Liver (tissue), 9 donors: ENCODE measurements around the gene GMEB1. TPM values are rescaled to one million over a fixed set of nuclear protein-coding genes. Genes with fewer than 3 reads are reported as not detected.

Experiments used
- DNase-seq: peaks from one replicate; pipeline ENCODE4 v3.0.0-alpha.2; 2017; ENCODE audit warnings: low spot score
- H3K27ac ChIP-seq, 2 donors: one replicate each; pipeline ENCODE4 v1.7.0; 2013; ENCODE audit warnings: inconsistent platforms in 2 of 2, low read length in 2 of 2, control low read depth in 1 of 2, low read depth in 1 of 2, mild to moderate bottlenecking in 1 of 2
- H3K27me3 ChIP-seq, 4 donors: one replicate each; pipeline versions ENCODE4 v1.6.1 to v1.7.0; 2013; ENCODE audit warnings: low read length in 3 of 4, inconsistent platforms in 1 of 4, mild to moderate bottlenecking in 1 of 4, moderate library complexity in 1 of 4; ENCODE audit not compliant: control insufficient read depth in 4 of 4, insufficient read depth in 4 of 4
- H3K36me3 ChIP-seq, 4 donors: one replicate each; pipeline versions ENCODE4 v1.6.1 to v1.7.0; 2013; ENCODE audit warnings: low read length in 3 of 4, mild to moderate bottlenecking in 3 of 4, low read depth in 1 of 4, moderate library complexity in 1 of 4; ENCODE audit not compliant: control insufficient read depth in 4 of 4, insufficient read depth in 3 of 4
- H3K4me1 ChIP-seq, 4 donors: one replicate each; pipeline versions ENCODE4 v1.6.1 to v1.7.0; 2013; ENCODE audit warnings: low read length in 3 of 4, mild to moderate bottlenecking in 3 of 4, moderate library complexity in 1 of 4; ENCODE audit not compliant: control insufficient read depth in 4 of 4, insufficient read depth in 4 of 4
- H3K4me3 ChIP-seq, 3 donors: one replicate each; pipeline versions ENCODE4 v1.6.1 to v1.7.0; 2013; ENCODE audit warnings: low read length in 3 of 3, control low read depth in 1 of 3, low read depth in 1 of 3, mild to moderate bottlenecking in 1 of 3
- H3K9ac ChIP-seq, 2 donors: one replicate each; pipeline ENCODE4 v1.7.0; 2013; ENCODE audit warnings: low read length in 2 of 2, mild to moderate bottlenecking in 2 of 2, moderate library complexity in 2 of 2, control low read depth in 1 of 2, low read depth in 1 of 2
- H3K9me3 ChIP-seq, 4 donors: one replicate each; pipeline versions ENCODE4 v1.6.1 to v1.7.0; 2013; ENCODE audit warnings: low read length in 3 of 4; ENCODE audit not compliant: control insufficient read depth in 4 of 4
- EGR1 ChIP-seq, 2 donors: IDR thresholded peaks; 2 replicates each; pipeline ENCODE4 v1.6.1; 2016 to 2018; ENCODE audit warnings: antibody characterized with exemption in 2 of 2, low read depth in 2 of 2
- FOXA1 ChIP-seq: IDR thresholded peaks from 2 replicates; pipeline ENCODE4 v1.6.1; 2016; ENCODE audit warnings: antibody characterized with exemption
- FOXA2 ChIP-seq: IDR thresholded peaks from 2 replicates; pipeline ENCODE4 v1.6.1; 2016; ENCODE audit warnings: antibody characterized with exemption
- GABPA ChIP-seq, 2 donors: IDR thresholded peaks in 1 of 2; conservative IDR thresholded peaks in 1 of 2; 2 replicates each; pipeline ENCODE4 v1.6.1; 2016; ENCODE audit warnings: antibody characterized with exemption in 2 of 2, mild to moderate bottlenecking in 1 of 2, moderate library complexity in 1 of 2
- HNF4A ChIP-seq, 2 donors: conservative IDR thresholded peaks; 2 replicates each; pipeline ENCODE4 v1.6.1; 2016; ENCODE audit warnings: antibody characterized with exemption in 2 of 2, mild to moderate bottlenecking in 2 of 2
- HNF4G ChIP-seq: IDR thresholded peaks from 2 replicates; pipeline ENCODE4 v1.6.1; 2016; ENCODE audit warnings: antibody characterized with exemption
- JUND ChIP-seq, 2 donors: IDR thresholded peaks; 2 replicates each; pipeline ENCODE4 v1.6.1; 2016; ENCODE audit warnings: antibody characterized with exemption in 2 of 2
- NR2F2 ChIP-seq: IDR thresholded peaks from 2 replicates; pipeline ENCODE4 v1.6.1; 2016; ENCODE audit warnings: antibody characterized with exemption
- RAD21 ChIP-seq, 2 donors: IDR thresholded peaks; 2 replicates each; pipeline ENCODE4 v1.6.1; 2016; ENCODE audit warnings: antibody characterized with exemption in 2 of 2, mild to moderate bottlenecking in 2 of 2
- RXRA ChIP-seq, 2 donors: IDR thresholded peaks; 2 replicates each; pipeline ENCODE4 v1.6.1; 2017 to 2018; ENCODE audit warnings: antibody characterized with exemption in 2 of 2, mild to moderate bottlenecking in 1 of 2
- SP1 ChIP-seq: IDR thresholded peaks from 2 replicates; pipeline ENCODE4 v1.6.1; 2018; ENCODE audit warnings: antibody characterized with exemption, mild to moderate bottlenecking
- TAF1 ChIP-seq: conservative IDR thresholded peaks from 2 replicates; pipeline ENCODE4 v1.6.1; 2016; ENCODE audit warnings: antibody characterized with exemption, mild to moderate bottlenecking
- YY1 ChIP-seq: IDR thresholded peaks from 2 replicates; pipeline ENCODE4 v1.6.1; 2016; ENCODE audit warnings: antibody characterized with exemption, mild to moderate bottlenecking
- WGBS: extraction: QIAGEN DNeasy Blood & Tissue Kit; methylation state at CpG from one replicate; pipeline ENCODE4 v1.1.7; 2013; 5-methylcytosine and 5-hydroxymethylcytosine counted together
- polyA plus RNA-seq, 2 donors: library from polyadenylated mRNA; stranded (reverse) in 1 of 2; unstranded in 1 of 2; fragments of 200-250 nt in 1 of 2; fragments of >200 nt in 1 of 2; fragmentation: Nextera tagmentation in 1 of 2; extraction: Ambion mirVana in 1 of 2; gene quantifications; one replicate each; pipeline versions ENCODE4 v1.2.1 to v1.2.3, GENCODE V29; 2013 to 2015
- total RNA-seq, 2 donors: library from RNA; depleted of rRNA; stranded (reverse); fragments of >200 nt; gene quantifications; one replicate each; pipeline ENCODE4 v1.2.3, GENCODE V29; 2014
- TF ChIP-seq, protein P1 (sequence below): IDR thresholded peaks from 2 replicates; pipeline ENCODE4 v1.6.1; 2016; ENCODE audit warnings: antibody characterized with exemption
- TF ChIP-seq, protein P2 (sequence below): fragments of 150-350 bp; IDR thresholded peaks from 2 replicates; pipeline ENCODE4 v1.5.1; 2017; ENCODE audit warnings: improper control_type of control experiment, low read depth, low read length; ENCODE audit not compliant: missing input control
- TF ChIP-seq, protein P3 (sequence below): IDR thresholded peaks from 2 replicates; pipeline ENCODE4 v1.6.1; 2016; ENCODE audit warnings: antibody characterized with exemption, mild to moderate bottlenecking
- TF ChIP-seq, protein P4 (sequence below): IDR thresholded peaks from 2 replicates; pipeline ENCODE4 v1.6.1; 2016; ENCODE audit warnings: antibody characterized with exemption
- TF ChIP-seq, protein P5 (sequence below): IDR thresholded peaks from 2 replicates; pipeline ENCODE4 v1.6.1; 2016; ENCODE audit warnings: antibody characterized with exemption
- donor health status: healthy.
- donor health status: healthy.
- donor health status: healthy.
- donor health status: healthy.
- donor health status: healthy.

The GMEB1 gene
- total and polyA plus RNA-seq, 4 donors: 1.8 to 6.1 (median 3.8) TPM

DNA sequence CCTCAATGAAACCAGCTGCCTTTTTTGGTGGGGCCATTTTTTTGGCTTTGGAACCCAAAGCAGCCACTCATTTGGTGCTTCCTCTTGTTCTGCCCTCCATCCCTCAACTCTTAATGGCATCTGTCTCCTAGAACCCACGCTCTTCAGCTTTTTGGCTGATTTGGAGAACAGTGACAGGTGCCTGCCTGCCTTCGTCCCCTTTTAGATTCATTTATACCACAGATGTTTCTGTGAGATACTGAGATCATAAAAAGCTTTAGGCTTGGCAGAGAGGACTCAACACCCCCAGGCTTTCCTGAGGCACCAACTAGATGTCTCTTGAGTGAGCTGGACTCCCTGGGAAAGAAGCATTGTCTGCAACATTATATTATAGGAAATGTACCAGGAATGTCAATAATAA is 47.8 kb downstream of the GMEB1 start (continued):
- no peak for TF ChIP-seq YY1
- TF ChIP-seq SP1: no peak
- no peak for TF ChIP-seq NR2F2
- no peak for TF ChIP-seq TAF1
- TF ChIP-seq, protein P1, sequence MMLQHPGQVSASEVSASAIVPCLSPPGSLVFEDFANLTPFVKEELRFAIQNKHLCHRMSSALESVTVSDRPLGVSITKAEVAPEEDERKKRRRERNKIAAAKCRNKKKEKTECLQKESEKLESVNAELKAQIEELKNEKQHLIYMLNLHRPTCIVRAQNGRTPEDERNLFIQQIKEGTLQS: no peak
- TF ChIP-seq RAD21 (IDR thresholded peaks at IDR 0.05): no peak
- TF ChIP-seq HNF4A (conservative IDR thresholded peaks at IDR 0.05): no peak
- TF ChIP-seq, protein P2, sequence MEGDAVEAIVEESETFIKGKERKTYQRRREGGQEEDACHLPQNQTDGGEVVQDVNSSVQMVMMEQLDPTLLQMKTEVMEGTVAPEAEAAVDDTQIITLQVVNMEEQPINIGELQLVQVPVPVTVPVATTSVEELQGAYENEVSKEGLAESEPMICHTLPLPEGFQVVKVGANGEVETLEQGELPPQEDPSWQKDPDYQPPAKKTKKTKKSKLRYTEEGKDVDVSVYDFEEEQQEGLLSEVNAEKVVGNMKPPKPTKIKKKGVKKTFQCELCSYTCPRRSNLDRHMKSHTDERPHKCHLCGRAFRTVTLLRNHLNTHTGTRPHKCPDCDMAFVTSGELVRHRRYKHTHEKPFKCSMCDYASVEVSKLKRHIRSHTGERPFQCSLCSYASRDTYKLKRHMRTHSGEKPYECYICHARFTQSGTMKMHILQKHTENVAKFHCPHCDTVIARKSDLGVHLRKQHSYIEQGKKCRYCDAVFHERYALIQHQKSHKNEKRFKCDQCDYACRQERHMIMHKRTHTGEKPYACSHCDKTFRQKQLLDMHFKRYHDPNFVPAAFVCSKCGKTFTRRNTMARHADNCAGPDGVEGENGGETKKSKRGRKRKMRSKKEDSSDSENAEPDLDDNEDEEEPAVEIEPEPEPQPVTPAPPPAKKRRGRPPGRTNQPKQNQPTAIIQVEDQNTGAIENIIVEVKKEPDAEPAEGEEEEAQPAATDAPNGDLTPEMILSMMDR: no peak
- no peak for TF ChIP-seq FOXA2

DNA sequence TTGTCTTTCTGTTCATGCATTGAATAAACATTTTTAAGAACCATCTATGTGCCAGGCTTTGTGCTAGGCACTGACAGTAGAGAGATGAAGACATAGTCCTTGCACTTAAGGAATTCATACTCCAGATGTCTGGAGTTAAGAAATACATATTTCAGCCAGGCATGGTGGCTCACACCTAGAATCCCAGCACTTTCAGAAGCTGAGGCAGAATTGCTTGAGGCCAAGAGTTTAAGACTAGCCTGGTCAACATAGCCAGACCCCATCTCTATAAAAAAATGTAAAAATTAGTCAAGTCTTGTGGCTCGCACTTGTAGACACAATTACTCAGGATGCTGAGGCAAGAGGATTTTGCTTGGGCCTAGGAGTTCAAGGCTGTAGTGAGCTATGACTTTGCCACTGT is 49.6 kb downstream of the GMEB1 start:
- Histone ChIP-seq H3K36me3 (peaks cover 0 to 17% (median 10%) of the 10 kb centered on the region in 4 donors), H3K9me3 (no peaks in the 10 kb centered on the region), H3K27me3 (no peaks in the 10 kb centered on the region), H3K4me1 (no peaks in the 10 kb centered on the region), H3K4me3 (no peak overlapping the region), H3K27ac (no peak overlapping the region), H3K9ac (no peak overlapping the region)
- WGBS: 100% methylated on average over 1 of the region's 1 CpG
- DNase-seq: no peak
- TF ChIP-seq JUND (IDR thresholded peaks at IDR 0.05): no peak
- no peak for TF ChIP-seq YY1

DNA sequence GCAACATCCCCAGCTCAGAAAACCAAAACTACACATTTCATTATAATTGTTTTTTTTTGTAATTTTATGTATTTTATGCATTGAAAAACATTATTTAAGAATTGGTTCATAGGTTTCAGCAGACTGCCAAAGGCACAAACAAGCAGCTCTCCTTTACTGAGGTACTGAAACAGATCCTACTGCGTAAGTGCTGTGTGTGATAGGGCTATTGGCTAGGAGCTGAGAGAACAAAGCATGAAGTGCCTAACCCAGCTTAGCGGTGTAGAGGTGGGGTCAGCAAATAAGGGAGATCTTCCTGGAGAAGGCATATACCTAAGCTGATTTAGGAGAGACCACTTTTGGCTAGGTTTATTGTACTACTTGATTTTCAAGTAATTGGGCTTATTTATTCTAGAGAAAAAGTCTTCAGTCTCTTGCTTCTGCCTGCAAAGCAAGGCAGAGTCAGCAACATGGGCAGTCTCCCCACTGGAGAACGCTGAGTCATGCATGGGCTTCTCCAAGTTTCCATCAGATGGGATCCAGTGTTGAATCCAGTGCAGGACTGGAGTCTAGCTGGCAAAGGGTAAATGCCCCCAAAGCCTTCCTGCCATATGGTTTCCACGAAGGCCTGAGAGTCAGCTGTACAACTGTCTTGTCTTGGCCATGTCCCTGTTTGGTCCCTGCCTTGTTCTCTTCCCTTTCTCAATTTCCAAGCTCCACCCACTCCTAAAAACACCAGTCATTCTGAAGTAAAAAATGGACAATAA is 50.2 kb downstream of the GMEB1 start:
- no peak overlapping the region for H3K9ac ChIP-seq
- H3K36me3 ChIP-seq: peaks cover 0 to 13% (median 7%) of the 10 kb centered on the region in 4 donors
- no peak overlapping the region for H3K27ac ChIP-seq
- DNase-seq: no peak
- TF ChIP-seq, protein P3, sequence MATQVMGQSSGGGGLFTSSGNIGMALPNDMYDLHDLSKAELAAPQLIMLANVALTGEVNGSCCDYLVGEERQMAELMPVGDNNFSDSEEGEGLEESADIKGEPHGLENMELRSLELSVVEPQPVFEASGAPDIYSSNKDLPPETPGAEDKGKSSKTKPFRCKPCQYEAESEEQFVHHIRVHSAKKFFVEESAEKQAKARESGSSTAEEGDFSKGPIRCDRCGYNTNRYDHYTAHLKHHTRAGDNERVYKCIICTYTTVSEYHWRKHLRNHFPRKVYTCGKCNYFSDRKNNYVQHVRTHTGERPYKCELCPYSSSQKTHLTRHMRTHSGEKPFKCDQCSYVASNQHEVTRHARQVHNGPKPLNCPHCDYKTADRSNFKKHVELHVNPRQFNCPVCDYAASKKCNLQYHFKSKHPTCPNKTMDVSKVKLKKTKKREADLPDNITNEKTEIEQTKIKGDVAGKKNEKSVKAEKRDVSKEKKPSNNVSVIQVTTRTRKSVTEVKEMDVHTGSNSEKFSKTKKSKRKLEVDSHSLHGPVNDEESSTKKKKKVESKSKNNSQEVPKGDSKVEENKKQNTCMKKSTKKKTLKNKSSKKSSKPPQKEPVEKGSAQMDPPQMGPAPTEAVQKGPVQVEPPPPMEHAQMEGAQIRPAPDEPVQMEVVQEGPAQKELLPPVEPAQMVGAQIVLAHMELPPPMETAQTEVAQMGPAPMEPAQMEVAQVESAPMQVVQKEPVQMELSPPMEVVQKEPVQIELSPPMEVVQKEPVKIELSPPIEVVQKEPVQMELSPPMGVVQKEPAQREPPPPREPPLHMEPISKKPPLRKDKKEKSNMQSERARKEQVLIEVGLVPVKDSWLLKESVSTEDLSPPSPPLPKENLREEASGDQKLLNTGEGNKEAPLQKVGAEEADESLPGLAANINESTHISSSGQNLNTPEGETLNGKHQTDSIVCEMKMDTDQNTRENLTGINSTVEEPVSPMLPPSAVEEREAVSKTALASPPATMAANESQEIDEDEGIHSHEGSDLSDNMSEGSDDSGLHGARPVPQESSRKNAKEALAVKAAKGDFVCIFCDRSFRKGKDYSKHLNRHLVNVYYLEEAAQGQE: no peak
- TF ChIP-seq, protein P4, sequence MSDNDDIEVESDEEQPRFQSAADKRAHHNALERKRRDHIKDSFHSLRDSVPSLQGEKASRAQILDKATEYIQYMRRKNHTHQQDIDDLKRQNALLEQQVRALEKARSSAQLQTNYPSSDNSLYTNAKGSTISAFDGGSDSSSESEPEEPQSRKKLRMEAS: no peak
- TF ChIP-seq HNF4G (no peak), YY1 (no peak), TAF1 (no peak), FOXA2 (no peak), SP1 (no peak), RXRA (IDR thresholded peaks at IDR 0.05) (no peak), JUND (IDR thresholded peaks at IDR 0.05) (no peak), GABPA (IDR thresholded peaks at IDR 0.05 in 1 of 2, conservative IDR thresholded peaks at IDR 0.05 in 1 of 2) (no peak), HNF4A (conservative IDR thresholded peaks at IDR 0.05) (no peak), RAD21 (IDR thresholded peaks at IDR 0.05) (no peak), NR2F2 (no peak), EGR1 (IDR thresholded peaks at IDR 0.05; ENCODE audit: low read depth in 2 of 2) (no peak), FOXA1 (no peak)
- TF ChIP-seq, protein P2: no peak
- TF ChIP-seq, protein P5, sequence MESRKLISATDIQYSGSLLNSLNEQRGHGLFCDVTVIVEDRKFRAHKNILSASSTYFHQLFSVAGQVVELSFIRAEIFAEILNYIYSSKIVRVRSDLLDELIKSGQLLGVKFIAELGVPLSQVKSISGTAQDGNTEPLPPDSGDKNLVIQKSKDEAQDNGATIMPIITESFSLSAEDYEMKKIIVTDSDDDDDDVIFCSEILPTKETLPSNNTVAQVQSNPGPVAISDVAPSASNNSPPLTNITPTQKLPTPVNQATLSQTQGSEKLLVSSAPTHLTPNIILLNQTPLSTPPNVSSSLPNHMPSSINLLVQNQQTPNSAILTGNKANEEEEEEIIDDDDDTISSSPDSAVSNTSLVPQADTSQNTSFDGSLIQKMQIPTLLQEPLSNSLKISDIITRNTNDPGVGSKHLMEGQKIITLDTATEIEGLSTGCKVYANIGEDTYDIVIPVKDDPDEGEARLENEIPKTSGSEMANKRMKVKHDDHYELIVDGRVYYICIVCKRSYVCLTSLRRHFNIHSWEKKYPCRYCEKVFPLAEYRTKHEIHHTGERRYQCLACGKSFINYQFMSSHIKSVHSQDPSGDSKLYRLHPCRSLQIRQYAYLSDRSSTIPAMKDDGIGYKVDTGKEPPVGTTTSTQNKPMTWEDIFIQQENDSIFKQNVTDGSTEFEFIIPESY: no peak
- TF ChIP-seq, protein P1: no peak
- no peak overlapping the region for H3K4me3 ChIP-seq
- no peaks in the 10 kb centered on the region for H3K27me3 ChIP-seq
- no peaks in the 10 kb centered on the region for H3K9me3 ChIP-seq
- 90% methylated on average over 4 of the region's 4 CpGs for WGBS
- no peaks in the 10 kb centered on the region for H3K4me1 ChIP-seq
